ENCODE results near the gene CPHXL.

DNA sequence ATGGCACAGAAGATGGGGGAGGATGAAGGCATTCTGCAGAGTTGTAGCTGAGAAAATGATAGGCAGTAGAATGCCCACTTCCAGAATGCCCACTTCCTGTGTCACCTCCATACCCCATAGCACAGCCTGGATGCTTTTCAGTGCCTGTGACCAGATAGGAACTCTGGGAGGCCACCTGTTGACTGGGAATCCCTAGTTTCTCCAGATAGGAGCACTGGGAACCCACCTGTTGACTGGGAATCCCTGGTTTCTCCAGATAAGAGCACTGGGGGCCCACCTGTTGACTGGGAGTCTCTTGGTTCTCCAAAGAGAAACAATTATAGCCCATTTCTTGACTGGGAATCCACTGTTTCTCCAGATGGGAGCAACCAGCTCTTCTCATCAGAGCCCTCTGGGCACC lies 11.6 kb downstream of the CPHXL start:
- TF ChIP-seq POLR2A (IDR thresholded peaks at IDR 0.05; ENCODE audit: low read depth, low read length) (no peak), RAD21 (IDR thresholded peaks at IDR 0.05; ENCODE audit: low read length) (no peak), NFE2L2 (IDR thresholded peaks at IDR 0.05; ENCODE audit: low read depth, low read length) (no peak), RFX5 (IDR thresholded peaks at IDR 0.05; ENCODE audit: low read depth, low read length) (no peak), BHLHE40 (IDR thresholded peaks at IDR 0.05; ENCODE audit: low read depth, low read length) (no peak), CEBPB (IDR thresholded peaks at IDR 0.05; ENCODE audit: low read depth, low read length) (no peak), SMC3 (IDR thresholded peaks at IDR 0.05; ENCODE audit: low read depth, low read length) (no peak)
- TF ChIP-seq, protein P1, sequence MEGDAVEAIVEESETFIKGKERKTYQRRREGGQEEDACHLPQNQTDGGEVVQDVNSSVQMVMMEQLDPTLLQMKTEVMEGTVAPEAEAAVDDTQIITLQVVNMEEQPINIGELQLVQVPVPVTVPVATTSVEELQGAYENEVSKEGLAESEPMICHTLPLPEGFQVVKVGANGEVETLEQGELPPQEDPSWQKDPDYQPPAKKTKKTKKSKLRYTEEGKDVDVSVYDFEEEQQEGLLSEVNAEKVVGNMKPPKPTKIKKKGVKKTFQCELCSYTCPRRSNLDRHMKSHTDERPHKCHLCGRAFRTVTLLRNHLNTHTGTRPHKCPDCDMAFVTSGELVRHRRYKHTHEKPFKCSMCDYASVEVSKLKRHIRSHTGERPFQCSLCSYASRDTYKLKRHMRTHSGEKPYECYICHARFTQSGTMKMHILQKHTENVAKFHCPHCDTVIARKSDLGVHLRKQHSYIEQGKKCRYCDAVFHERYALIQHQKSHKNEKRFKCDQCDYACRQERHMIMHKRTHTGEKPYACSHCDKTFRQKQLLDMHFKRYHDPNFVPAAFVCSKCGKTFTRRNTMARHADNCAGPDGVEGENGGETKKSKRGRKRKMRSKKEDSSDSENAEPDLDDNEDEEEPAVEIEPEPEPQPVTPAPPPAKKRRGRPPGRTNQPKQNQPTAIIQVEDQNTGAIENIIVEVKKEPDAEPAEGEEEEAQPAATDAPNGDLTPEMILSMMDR (conservative IDR thresholded peaks at IDR 0.05; ENCODE audit: low read depth, low read length), result no peak
- TF ChIP-seq, protein P2, sequence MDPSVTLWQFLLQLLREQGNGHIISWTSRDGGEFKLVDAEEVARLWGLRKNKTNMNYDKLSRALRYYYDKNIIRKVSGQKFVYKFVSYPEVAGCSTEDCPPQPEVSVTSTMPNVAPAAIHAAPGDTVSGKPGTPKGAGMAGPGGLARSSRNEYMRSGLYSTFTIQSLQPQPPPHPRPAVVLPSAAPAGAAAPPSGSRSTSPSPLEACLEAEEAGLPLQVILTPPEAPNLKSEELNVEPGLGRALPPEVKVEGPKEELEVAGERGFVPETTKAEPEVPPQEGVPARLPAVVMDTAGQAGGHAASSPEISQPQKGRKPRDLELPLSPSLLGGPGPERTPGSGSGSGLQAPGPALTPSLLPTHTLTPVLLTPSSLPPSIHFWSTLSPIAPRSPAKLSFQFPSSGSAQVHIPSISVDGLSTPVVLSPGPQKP (IDR thresholded peaks at IDR 0.05; ENCODE audit: borderline replicate concordance, low read depth, low read length), result no peak

All from IMR-90 (cell line).